Hepatocyte (in vitro differentiated cells): ENCODE data around the gene C6orf47.

Experiments
- CTCF ChIP-seq: fragments of 200-600 bp; sonication (generic); IDR thresholded peaks from 2 replicates; pipeline ENCODE4 v1.5.1; 2016; ENCODE audit warnings: antibody characterized with exemption, mild to moderate bottlenecking; ENCODE audit not compliant: poor library complexity
- EZH2phosphoT487 ChIP-seq: fragments of 200-600 bp; sonication (generic); IDR thresholded peaks from one replicate; pipeline ENCODE4 v1.6.1; 2018; ENCODE audit warnings: antibody characterized with exemption, mild to moderate bottlenecking, low read depth, moderate library complexity; ENCODE audit not compliant: unreplicated experiment, severe bottlenecking

GRCh38 chr6:31645325-31645724 is 15.3 kb downstream of the C6orf47 start:
- TF ChIP-seq CTCF (no peak), EZH2phosphoT487 (no peak)
